ENCODE data around the gene LMAN2.

- TF ChIP-seq CTCF (IDR thresholded peaks at IDR 0.05) = no peak
- TF ChIP-seq POLR2A (IDR thresholded peaks at IDR 0.05) = no peak
Observed at GRCh38 chr5:177310757-177311391, 40.6 kb downstream of the LMAN2 start.
